Heart right ventricle (tissue), 16 donors: Measurements from ENCODE around the gene BLTP3A. TPM values are rescaled to one million over a fixed set of nuclear protein-coding genes. Genes with fewer than 3 reads are reported as not detected.
A peak's percentile ranks its signal among the peaks of the same experiment; 100 is the strongest.
"Not testable (repeated sequence)": the region's sequence is repeated elsewhere in the genome, so short reads cannot be mapped to it uniquely, and the experiment has no call there.

Experiments used
- ATAC-seq, 8 donors: fragments of 200-7000 bp; cut with Tn5 transposase; one replicate each; pipeline ENCODE4 v1.9.1; 2020; ENCODE audit warnings: mild to moderate bottlenecking in 8 of 8, moderate library complexity in 8 of 8, moderate number of reproducible peaks in 1 of 8
- DNase-seq, 2 donors: peaks; one replicate each; pipeline ENCODE4 v3.0.0-alpha.2; 2020
- H3K27ac ChIP-seq, 10 donors: fragments of 200-600 bp; sonication (generic) in 2 of 10; one replicate each; pipeline versions ENCODE4 v1.5.0 to v1.8.0; 2020 to 2022; ENCODE audit warnings: mild to moderate bottlenecking in 3 of 10
- H3K27me3 ChIP-seq, 7 donors: fragments of 200-600 bp; one replicate each; pipeline ENCODE4 v1.8.0; 2021 to 2022; ENCODE audit warnings: mild to moderate bottlenecking in 2 of 7
- H3K36me3 ChIP-seq, 9 donors: fragments of 200-600 bp; sonication (generic) in 1 of 9; one replicate each; pipeline versions ENCODE4 v1.5.0 to v1.8.0; 2020 to 2022; ENCODE audit warnings: mild to moderate bottlenecking in 2 of 9
- H3K4me1 ChIP-seq, 9 donors: fragments of 200-600 bp; sonication (generic) in 1 of 9; one replicate each; pipeline versions ENCODE4 v1.5.0 to v1.8.0; 2020 to 2022; ENCODE audit warnings: mild to moderate bottlenecking in 4 of 9
- H3K4me3 ChIP-seq, 10 donors: fragments of 200-600 bp; sonication (generic) in 2 of 10; one replicate each; pipeline versions ENCODE4 v1.5.0 to v1.8.0; 2020 to 2022; ENCODE audit warnings: mild to moderate bottlenecking in 7 of 10, moderate library complexity in 2 of 10
- H3K9me3 ChIP-seq, 11 donors: fragments of 200-600 bp in 10 of 11; sonication (generic) in 2 of 11; one replicate each; pipeline versions ENCODE4 v1.5.0 to v1.8.0; 2013 to 2022; ENCODE audit warnings: mild to moderate bottlenecking in 2 of 11, control low read depth in 1 of 11, moderate library complexity in 1 of 11
- WGBS, 2 donors: extraction: QIAGEN DNeasy Blood & Tissue Kit; methylation state at CpG; one replicate each; pipeline ENCODE4 v1.1.7; 2013; ENCODE audit warnings: inconsistent platforms in 1 of 2; 5-methylcytosine and 5-hydroxymethylcytosine counted together
- intact Hi-C, 10 donors: fragments of 100-400 bp; cut with DNase I; formaldehyde crosslinking; loops; one replicate each; pipeline versions ENCODE4 v1.11.1 to v1.14.2; 2022
- polyA plus RNA-seq, 2 donors: library from polyadenylated mRNA; stranded (reverse); fragments of 200-250 nt; gene quantifications; one replicate each; pipeline ENCODE4 v1.2.3, GENCODE V29; 2013
- total RNA-seq, 10 donors: library from RNA; stranded (reverse); fragmentation: NEBNext Ultra II Directional in 3 of 10; extraction: Animal tissue kit (Norgen Biotek cat#: 25700) in 3 of 10; gene quantifications; one replicate each; pipeline versions ENCODE4 v1.2.1 to v1.2.4, GENCODE V29; 2021 to 2023
- TF ChIP-seq, protein P1 (sequence below), 9 donors: fragments of 200-600 bp; sonication (generic) in 2 of 9; IDR thresholded peaks; one replicate each; pipeline versions ENCODE4 v1.5.0 to v1.8.0; 2021 to 2022; ENCODE audit warnings: antibody characterized with exemption in 9 of 9, mild to moderate bottlenecking in 5 of 9, moderate library complexity in 1 of 9
- donor health status: Arrhythmogenic right ventricular cardiomyopathy.
- donor health status: ischemic (EF 13 %, LVEDD 7.1; RV severe dilation, severe dysfunction).
- donor health status: healthy with polysubstance abuse.
- donor health status: DM: no; HTN: yes; CAD: no.
- donor health status: DM: no; HTN: no; CAD: no.
- donor health status: ischemic (EF 25% LVEDD 6.9; RV normal size, moderate dysfunction).
- donor health status: ischemic (EF 25% LVEDD 5.7; RV mildly dilated, moderate dysfunction).
- donor health status: healthy.
- donor health status: DM: yes; HTN: yes; CAD: no.
- donor health status: Ischemic cardiomyopathy.
- donor health status: ischemic (EF 35%, LVEDD 5.7; RV mildly dilated, moderate dysfunction).
- donor health status: nonischemic (EF 11% LVEDD 7.7; RV severe dilation, severe dysfunction).
- donor health status: DM: yes; HTN: yes; CAD: no.
- donor health status: PGD.
- donor health status: ischemic (EF 29% LVEDD 5.4; RV normal size, mild dysfunction).
- donor health status: nonischemic (EF 23%, LVEDD 6.1; RV moderate dilation, normal function).

Gene BLTP3A
- total and polyA plus RNA-seq, 12 donors, result 4.1 to 25.0 (median 21.0) TPM

GRCh38 chr6:34757687-34758274 is 34.1 kb upstream of the BLTP3A start:
- no peak for ATAC-seq
- no peak for DNase-seq
- Histone ChIP-seq H3K27me3 (no peaks in the 10 kb centered on the region), H3K27ac (peak overlapping the region; percentile 85 to 97 (median 94)), H3K4me1 (peaks cover 4 to 53% (median 34%) of the 10 kb centered on the region in 9 donors), H3K4me3 (peak overlapping the region; percentile 59 to 83 (median 76)), H3K36me3 (peaks cover 0 to 31% (median 4%) of the 10 kb centered on the region in 9 donors), H3K9me3 (no peaks in the 10 kb centered on the region)
- WGBS, 2 donors, result 7 to 8% methylated on average over 11 of the region's 11 CpGs
- TF ChIP-seq, protein P1, sequence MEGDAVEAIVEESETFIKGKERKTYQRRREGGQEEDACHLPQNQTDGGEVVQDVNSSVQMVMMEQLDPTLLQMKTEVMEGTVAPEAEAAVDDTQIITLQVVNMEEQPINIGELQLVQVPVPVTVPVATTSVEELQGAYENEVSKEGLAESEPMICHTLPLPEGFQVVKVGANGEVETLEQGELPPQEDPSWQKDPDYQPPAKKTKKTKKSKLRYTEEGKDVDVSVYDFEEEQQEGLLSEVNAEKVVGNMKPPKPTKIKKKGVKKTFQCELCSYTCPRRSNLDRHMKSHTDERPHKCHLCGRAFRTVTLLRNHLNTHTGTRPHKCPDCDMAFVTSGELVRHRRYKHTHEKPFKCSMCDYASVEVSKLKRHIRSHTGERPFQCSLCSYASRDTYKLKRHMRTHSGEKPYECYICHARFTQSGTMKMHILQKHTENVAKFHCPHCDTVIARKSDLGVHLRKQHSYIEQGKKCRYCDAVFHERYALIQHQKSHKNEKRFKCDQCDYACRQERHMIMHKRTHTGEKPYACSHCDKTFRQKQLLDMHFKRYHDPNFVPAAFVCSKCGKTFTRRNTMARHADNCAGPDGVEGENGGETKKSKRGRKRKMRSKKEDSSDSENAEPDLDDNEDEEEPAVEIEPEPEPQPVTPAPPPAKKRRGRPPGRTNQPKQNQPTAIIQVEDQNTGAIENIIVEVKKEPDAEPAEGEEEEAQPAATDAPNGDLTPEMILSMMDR (IDR thresholded peaks at IDR 0.05), result no peak
- intact Hi-C loops, result loop anchor here in 6 of 10 donors (1.0 to 10.0 kb wide), 6 partner anchors 35 to 131 kb away; partner anchors contain the start of genes ILRUN (in 5 of the 6), TAF11 (in 2 of the 6), ANKS1A (in 1 of the 6) and BLTP3A (in 1 of the 6)

GRCh38 chr6:34760108-34760507 is 31.8 kb upstream of the BLTP3A start:
- H3K36me3 ChIP-seq, result peaks cover 0 to 54% (median 12%) of the 10 kb centered on the region in 9 donors
- WGBS, 2 donors, result 57 to 74% methylated on average over 8 of the region's 8 CpGs
- DNase-seq (peak in 1 of 2 donors; percentile 33), ATAC-seq (peak in 6 of 8 donors; percentile 18 to 64 (median 41))
- intact Hi-C loops, result loop anchor here in 1 of 10 donors (2.0 to 10.0 kb wide), 2 partner anchors 31 to 105 kb away; no protein-coding TSS in a partner anchor
- peak overlapping the region; percentile 64 to 85 (median 76) for H3K27ac ChIP-seq
- no peak overlapping the region for H3K4me3 ChIP-seq
- TF ChIP-seq, protein P1 (IDR thresholded peaks at IDR 0.05), result no peak
- peaks cover 4 to 61% (median 32%) of the 10 kb centered on the region in 9 donors for H3K4me1 ChIP-seq
- no peaks in the 10 kb centered on the region for H3K27me3 ChIP-seq
- no peaks in the 10 kb centered on the region for H3K9me3 ChIP-seq

DNA sequence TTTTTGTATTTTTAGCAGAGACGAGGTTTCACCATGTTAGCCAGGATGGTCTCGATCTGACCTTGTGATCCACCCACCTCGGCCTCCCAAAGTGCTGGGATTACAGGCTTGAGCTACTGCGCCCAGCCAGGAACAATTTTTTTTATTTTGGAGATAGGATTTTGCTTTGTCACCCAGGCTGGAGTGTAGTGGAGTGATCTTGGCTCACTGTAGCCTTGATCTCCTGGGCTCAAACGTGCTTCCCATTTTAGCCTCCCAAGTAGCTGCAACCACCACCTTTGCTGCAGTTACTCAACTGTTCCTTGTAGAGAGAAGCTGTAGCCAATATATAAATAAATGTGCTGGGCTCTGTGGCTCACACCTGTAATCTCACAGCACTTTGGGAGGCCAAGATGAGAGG is 30.2 kb upstream of the BLTP3A start:
- Histone ChIP-seq H3K27ac (peak overlapping the region; percentile 57 to 85 (median 76)), H3K4me1 (peaks cover 4 to 60% (median 32%) of the 10 kb centered on the region in 9 donors), H3K36me3 (peaks cover 0 to 70% (median 17%) of the 10 kb centered on the region in 9 donors)
- 57 to 68% methylated on average over 5 of the region's 5 CpGs for WGBS, 2 donors
- intact Hi-C loops, result loop anchor here in 1 of 10 donors (2.0 to 10.0 kb wide), 2 partner anchors 29 to 103 kb away; no protein-coding TSS in a partner anchor
- not testable (repeated sequence) for H3K4me3 ChIP-seq, H3K27me3 ChIP-seq, H3K9me3 ChIP-seq
- ATAC-seq (peak in 7 of 8 donors; percentile 13 to 70 (median 43)), DNase-seq (peak in 1 of 2 donors; percentile 25)

- 98 to 100% methylated on average over 1 of the region's 1 CpG for WGBS, 2 donors
- no peak for ATAC-seq
- Histone ChIP-seq H3K36me3 (peaks cover 0 to 100% (median 62%) of the 10 kb centered on the region in 9 donors), H3K27ac (no peak overlapping the region), H3K27me3 (no peaks in the 10 kb centered on the region), H3K4me3 (no peak overlapping the region), H3K9me3 (no peaks in the 10 kb centered on the region), H3K4me1 (peaks cover 0 to 33% (median 15%) of the 10 kb centered on the region in 9 donors)
- TF ChIP-seq, protein P1 (IDR thresholded peaks at IDR 0.05), result no peak
- DNase-seq, result no peak
- intact Hi-C loops, result loop anchor here in 1 of 10 donors (10.0 kb wide), 1 partner anchor 97 kb away; no protein-coding TSS in a partner anchor
Measured at GRCh38 chr6:34768148-34768547, 23.7 kb upstream of the BLTP3A start.
